ENCODE measurements around the gene SP9. TPM values are rescaled to one million over a fixed set of nuclear protein-coding genes. Genes with fewer than 3 reads are reported as not detected.
"Not testable (repeated sequence)": the region's sequence is repeated elsewhere in the genome, so short reads cannot be mapped to it uniquely, and the experiment has no call there.

Gene SP9
- total RNA-seq, 2 donors from 2014 or later: not detected

- DNase-seq: no peak
- H3K27me3 ChIP-seq (ENCODE audit: control insufficient read depth, insufficient read depth, low read length, poor library complexity, severe bottlenecking): no peaks in the 10 kb centered on the region
- Mint-ChIP-seq H3K36me3 (ENCODE audit: low read depth) (peaks cover 10% of the 10 kb centered on the region), H3K9me3 (no peaks in the 10 kb centered on the region), H3K27me3 (ENCODE audit: insufficient read depth) (no peaks in the 10 kb centered on the region), H3K27ac (no peak overlapping the region), H3K4me3 (no peak overlapping the region), H3K4me1 (no peaks in the 10 kb centered on the region)
- WGBS, 2 experiments (ENCODE audit: insufficient coverage in 1 of 2, insufficient read length in 1 of 2): 100% methylated on average over 1 of the region's 1 CpG; no CpG with 5 or more reads in 1 of the 2 experiments
- peaks cover 14% of the 10 kb centered on the region for H3K36me3 ChIP-seq (ENCODE audit: control insufficient read depth, insufficient read depth, low read length)
- no peaks in the 10 kb centered on the region for H3K9me3 ChIP-seq (ENCODE audit: control insufficient read depth, low read length)
- H3K9ac ChIP-seq (ENCODE audit: extremely low read depth, low read length, poor library complexity, severe bottlenecking): no peak overlapping the region
- TF ChIP-seq, protein P1, sequence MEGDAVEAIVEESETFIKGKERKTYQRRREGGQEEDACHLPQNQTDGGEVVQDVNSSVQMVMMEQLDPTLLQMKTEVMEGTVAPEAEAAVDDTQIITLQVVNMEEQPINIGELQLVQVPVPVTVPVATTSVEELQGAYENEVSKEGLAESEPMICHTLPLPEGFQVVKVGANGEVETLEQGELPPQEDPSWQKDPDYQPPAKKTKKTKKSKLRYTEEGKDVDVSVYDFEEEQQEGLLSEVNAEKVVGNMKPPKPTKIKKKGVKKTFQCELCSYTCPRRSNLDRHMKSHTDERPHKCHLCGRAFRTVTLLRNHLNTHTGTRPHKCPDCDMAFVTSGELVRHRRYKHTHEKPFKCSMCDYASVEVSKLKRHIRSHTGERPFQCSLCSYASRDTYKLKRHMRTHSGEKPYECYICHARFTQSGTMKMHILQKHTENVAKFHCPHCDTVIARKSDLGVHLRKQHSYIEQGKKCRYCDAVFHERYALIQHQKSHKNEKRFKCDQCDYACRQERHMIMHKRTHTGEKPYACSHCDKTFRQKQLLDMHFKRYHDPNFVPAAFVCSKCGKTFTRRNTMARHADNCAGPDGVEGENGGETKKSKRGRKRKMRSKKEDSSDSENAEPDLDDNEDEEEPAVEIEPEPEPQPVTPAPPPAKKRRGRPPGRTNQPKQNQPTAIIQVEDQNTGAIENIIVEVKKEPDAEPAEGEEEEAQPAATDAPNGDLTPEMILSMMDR (conservative IDR thresholded peaks at IDR 0.05): no peak
- H3K4me3 ChIP-seq (ENCODE audit: low read length): no peak overlapping the region
- no peaks in the 10 kb centered on the region for H3K4me1 ChIP-seq (ENCODE audit: control insufficient read depth, insufficient read depth, low read length)
- H3K27ac ChIP-seq (ENCODE audit: low read depth, low read length): no peak overlapping the region
These were observed 18.2 kb downstream of the SP9 start for GRCh38 chr2:174353004-174353403.

- no peak overlapping the region for H3K9ac ChIP-seq (ENCODE audit: extremely low read depth, low read length, poor library complexity, severe bottlenecking)
- Mint-ChIP-seq H3K4me3 (no peak overlapping the region), H3K36me3 (ENCODE audit: low read depth) (peaks cover 20% of the 10 kb centered on the region), H3K4me1 (no peaks in the 10 kb centered on the region), H3K27me3 (ENCODE audit: insufficient read depth) (no peaks in the 10 kb centered on the region), H3K27ac (no peak overlapping the region), H3K9me3 (peaks cover 5% of the 10 kb centered on the region)
- peaks cover 4% of the 10 kb centered on the region for H3K36me3 ChIP-seq (ENCODE audit: control insufficient read depth, insufficient read depth, low read length)
- no peak overlapping the region for H3K4me3 ChIP-seq (ENCODE audit: low read length)
- no peaks in the 10 kb centered on the region for H3K27me3 ChIP-seq (ENCODE audit: control insufficient read depth, insufficient read depth, low read length, poor library complexity, severe bottlenecking)
- no peak for DNase-seq
- no peak overlapping the region for H3K27ac ChIP-seq (ENCODE audit: low read depth, low read length)
- 94 to 100% methylated on average over 1 to 2 of the region's 2 CpGs for WGBS, 2 experiments (ENCODE audit: insufficient coverage in 1 of 2, insufficient read length in 1 of 2)
- H3K9me3 ChIP-seq (ENCODE audit: control insufficient read depth, low read length): no peaks in the 10 kb centered on the region
- no peaks in the 10 kb centered on the region for H3K4me1 ChIP-seq (ENCODE audit: control insufficient read depth, insufficient read depth, low read length)
- TF ChIP-seq, protein P1 (conservative IDR thresholded peaks at IDR 0.05): no peak
These were observed 21.6 kb downstream of the SP9 start for GRCh38 chr2:174356347-174356746.

- H3K27me3 ChIP-seq (ENCODE audit: control insufficient read depth, insufficient read depth, low read length, poor library complexity, severe bottlenecking); H3K27me3 Mint-ChIP-seq (ENCODE audit: insufficient read depth); H3K4me3 Mint-ChIP-seq; H3K27ac Mint-ChIP-seq; DNase-seq; H3K4me1 ChIP-seq (ENCODE audit: control insufficient read depth, insufficient read depth, low read length); H3K27ac ChIP-seq (ENCODE audit: low read depth, low read length); H3K4me1 Mint-ChIP-seq; H3K4me3 ChIP-seq (ENCODE audit: low read length); H3K9ac ChIP-seq (ENCODE audit: extremely low read depth, low read length, poor library complexity, severe bottlenecking): not testable (repeated sequence)
- peaks cover 25% of the 10 kb centered on the region for H3K9me3 Mint-ChIP-seq
- Histone ChIP-seq H3K9me3 (ENCODE audit: control insufficient read depth, low read length) (peaks cover 20% of the 10 kb centered on the region), H3K36me3 (ENCODE audit: control insufficient read depth, insufficient read depth, low read length) (peaks cover 11% of the 10 kb centered on the region)
- WGBS, 2 experiments (ENCODE audit: insufficient coverage in 1 of 2, insufficient read length in 1 of 2): 89 to 97% methylated on average over 4 of the region's 4 CpGs
- peaks cover 44% of the 10 kb centered on the region for H3K36me3 Mint-ChIP-seq (ENCODE audit: low read depth)
These were observed 24.9 kb downstream of the SP9 start for GRCh38 chr2:174359663-174360062.

DNA sequence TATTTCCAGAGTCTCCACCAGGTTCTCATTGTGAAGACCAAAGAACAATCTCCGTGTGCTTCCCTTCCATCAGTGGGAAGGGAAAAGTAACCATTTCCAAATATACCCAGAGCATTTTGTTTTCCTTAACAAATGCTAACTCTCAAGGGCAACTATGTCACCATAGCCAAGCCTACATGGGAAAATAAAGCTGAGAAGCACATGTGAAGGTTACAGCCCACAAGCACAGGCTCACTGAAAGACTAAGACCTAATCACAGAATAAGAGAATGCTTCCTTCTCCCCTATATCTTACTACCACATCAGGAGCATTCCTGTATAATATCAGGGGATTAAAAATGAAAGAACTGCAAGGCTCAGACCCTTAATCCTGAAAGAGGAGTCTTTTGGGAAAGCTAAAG lies 28.2 kb downstream of the SP9 start:
- Histone ChIP-seq H3K27ac (ENCODE audit: low read depth, low read length) (no peak overlapping the region), H3K36me3 (ENCODE audit: control insufficient read depth, insufficient read depth, low read length) (peaks cover 37% of the 10 kb centered on the region), H3K27me3 (ENCODE audit: control insufficient read depth, insufficient read depth, low read length, poor library complexity, severe bottlenecking) (no peaks in the 10 kb centered on the region), H3K4me3 (ENCODE audit: low read length) (no peak overlapping the region), H3K9me3 (ENCODE audit: control insufficient read depth, low read length) (peaks cover 50% of the 10 kb centered on the region), H3K4me1 (ENCODE audit: control insufficient read depth, insufficient read depth, low read length) (no peaks in the 10 kb centered on the region), H3K9ac (ENCODE audit: extremely low read depth, low read length, poor library complexity, severe bottlenecking) (no peak overlapping the region)
- no peaks in the 10 kb centered on the region for H3K4me1 Mint-ChIP-seq
- H3K27me3 Mint-ChIP-seq (ENCODE audit: insufficient read depth): no peaks in the 10 kb centered on the region
- H3K36me3 Mint-ChIP-seq (ENCODE audit: low read depth): peaks cover 68% of the 10 kb centered on the region
- H3K27ac Mint-ChIP-seq: no peak overlapping the region
- no peak overlapping the region for H3K4me3 Mint-ChIP-seq
- TF ChIP-seq, protein P1 (conservative IDR thresholded peaks at IDR 0.05): no peak
- DNase-seq: no peak
- peaks cover 44% of the 10 kb centered on the region for H3K9me3 Mint-ChIP-seq
- WGBS, 2 experiments (ENCODE audit: insufficient coverage in 1 of 2, insufficient read length in 1 of 2): 94 to 100% methylated on average over 1 of the region's 1 CpG

GRCh38 chr2:174363492-174364225 lies 28.9 kb downstream of the SP9 start:
- WGBS, 2 experiments (ENCODE audit: insufficient coverage in 1 of 2, insufficient read length in 1 of 2): 96 to 100% methylated on average over 3 to 6 of the region's 6 CpGs
- H3K9me3 ChIP-seq (ENCODE audit: control insufficient read depth, low read length): peaks cover 51% of the 10 kb centered on the region

More at GRCh38 chr2:174363492-174364225, 28.9 kb downstream of the SP9 start:
- not testable (repeated sequence) for H3K4me3 Mint-ChIP-seq; H3K27me3 ChIP-seq (ENCODE audit: control insufficient read depth, insufficient read depth, low read length, poor library complexity, severe bottlenecking); H3K4me1 ChIP-seq (ENCODE audit: control insufficient read depth, insufficient read depth, low read length); H3K27me3 Mint-ChIP-seq (ENCODE audit: insufficient read depth); H3K4me3 ChIP-seq (ENCODE audit: low read length); H3K27ac Mint-ChIP-seq; H3K4me1 Mint-ChIP-seq; DNase-seq; H3K9ac ChIP-seq (ENCODE audit: extremely low read depth, low read length, poor library complexity, severe bottlenecking); H3K27ac ChIP-seq (ENCODE audit: low read depth, low read length)
- Mint-ChIP-seq H3K9me3 (peaks cover 44% of the 10 kb centered on the region), H3K36me3 (ENCODE audit: low read depth) (peaks cover 75% of the 10 kb centered on the region)
- H3K36me3 ChIP-seq (ENCODE audit: control insufficient read depth, insufficient read depth, low read length): peaks cover 40% of the 10 kb centered on the region

Data from endodermal cell (in vitro differentiated cells).